Activated T-helper 1 cell treated with anti-CD3 and anti-CD28 coated beads, Interleukin-2, amount 50 U/mL, for 16 hours (primary cell): Measurements from ENCODE around the gene MMP24.
"Not testable (repeated sequence)": the region's sequence is repeated elsewhere in the genome, so short reads cannot be mapped to it uniquely, and the experiment has no call there.

Source experiments
- DNase-seq, 2 donors: peaks; one replicate each; pipeline ENCODE4 v3.0.0-alpha.2; 2020; ENCODE audit warnings: low read depth in 1 of 2, low spot score in 1 of 2

MMP24 gene

GRCh38 chr20:35226126-35226883 lies at the start of gene MMP24:
Gene MMP24 (plus strand): TSS chr20:35226690. CDS start chr20:35226739, 49 bp downstream.
- no peak for DNase-seq

- DNase-seq, result no peak
Measured at GRCh38 chr20:35179292-35180212, 46.9 kb upstream of the MMP24 start.

- DNase-seq, result no peak
Measured at GRCh38 chr20:35180266-35180665, 46.2 kb upstream of the MMP24 start.

GRCh38 chr20:35181731-35182130 lies 44.8 kb upstream of the MMP24 start:
- DNase-seq, result no peak

GRCh38 chr20:35186691-35187289 lies 39.7 kb upstream of the MMP24 start:
- not testable (repeated sequence) for DNase-seq

GRCh38 chr20:35187584-35188190 lies 38.8 kb upstream of the MMP24 start:
- DNase-seq, result no peak

- not testable (repeated sequence) for DNase-seq
Measured at GRCh38 chr20:35189223-35189622, 37.3 kb upstream of the MMP24 start.

GRCh38 chr20:35190556-35190955 lies 35.9 kb upstream of the MMP24 start:
- DNase-seq, result no peak

GRCh38 chr20:35191419-35192117 lies 34.9 kb upstream of the MMP24 start:
- no peak for DNase-seq

- DNase-seq, result no peak
Measured at GRCh38 chr20:35192118-35192872, 34.2 kb upstream of the MMP24 start.

- not testable (repeated sequence) for DNase-seq
Measured at GRCh38 chr20:35193031-35193791, 33.3 kb upstream of the MMP24 start.

- no peak for DNase-seq
Measured at GRCh38 chr20:35196313-35196712, 30.2 kb upstream of the MMP24 start.

- no peak for DNase-seq
Measured at GRCh38 chr20:35199740-35200139, 26.8 kb upstream of the MMP24 start.

GRCh38 chr20:35200267-35200666 lies 26.2 kb upstream of the MMP24 start:
- DNase-seq, result no peak

GRCh38 chr20:35201467-35201866 lies 25.0 kb upstream of the MMP24 start:
- not testable (repeated sequence) for DNase-seq

GRCh38 chr20:35206802-35207201 lies 19.7 kb upstream of the MMP24 start:
- DNase-seq, result no peak

GRCh38 chr20:35207950-35208611 lies 18.4 kb upstream of the MMP24 start:
- peak; percentile 44 to 48 for DNase-seq

- DNase-seq, result no peak
Measured at GRCh38 chr20:35215066-35215956, 11.2 kb upstream of the MMP24 start.
